CD4-positive, alpha-beta T cell treated with Interleukin-21 for 1 hour (primary cell): ENCODE measurements around the gene LECT2.

Source experiments
- DNase-seq: peaks from one replicate; pipeline ENCODE4 v3.0.0-alpha.2; 2020

The LECT2 gene

GRCh38 chr5:135977375-135977928, 22.7 kb upstream of the LECT2 start:
- DNase-seq, result peak; percentile 47

- DNase-seq, result no peak
Measured at GRCh38 chr5:135976216-135976615, 21.4 kb upstream of the LECT2 start.

GRCh38 chr5:135975122-135975521, 20.3 kb upstream of the LECT2 start:
- DNase-seq, result no peak

- DNase-seq, result no peak
Measured at GRCh38 chr5:135974021-135974600, 19.3 kb upstream of the LECT2 start.

- DNase-seq, result no peak
Measured at GRCh38 chr5:135973323-135974020, 18.7 kb upstream of the LECT2 start.

GRCh38 chr5:135971701-135972100, 16.9 kb upstream of the LECT2 start:
- DNase-seq, result no peak

GRCh38 chr5:135966790-135967189, 12.0 kb upstream of the LECT2 start:
- no peak for DNase-seq

GRCh38 chr5:135966165-135966564, 11.4 kb upstream of the LECT2 start:
- no peak for DNase-seq

- DNase-seq, result no peak
Measured at GRCh38 chr5:135965504-135965903, 10.7 kb upstream of the LECT2 start.

GRCh38 chr5:135964670-135965320, 10.0 kb upstream of the LECT2 start:
- DNase-seq, result no peak

- no peak for DNase-seq
Measured at GRCh38 chr5:135955525-135955924, 742 bp upstream of the LECT2 start.

- DNase-seq, result no peak
Measured at GRCh38 chr5:135953850-135954249, 933 bp downstream of the LECT2 start.

GRCh38 chr5:135952683-135953082, 2.1 kb downstream of the LECT2 start:
- DNase-seq, result no peak

GRCh38 chr5:135951807-135952206, 3.0 kb downstream of the LECT2 start:
- no peak for DNase-seq

GRCh38 chr5:135951257-135951656, 3.5 kb downstream of the LECT2 start:
- no peak for DNase-seq

- DNase-seq, result no peak
Measured at GRCh38 chr5:135950611-135951010, 4.2 kb downstream of the LECT2 start.

GRCh38 chr5:135944967-135945560, 9.7 kb downstream of the LECT2 start:
- DNase-seq, result peak; percentile 56

GRCh38 chr5:135944564-135944963, 10.2 kb downstream of the LECT2 start:
- DNase-seq, result no peak

GRCh38 chr5:135942202-135942771, 12.5 kb downstream of the LECT2 start:
- no peak for DNase-seq

GRCh38 chr5:135941711-135942110, 13.1 kb downstream of the LECT2 start:
- DNase-seq, result no peak

- no peak for DNase-seq
Measured at GRCh38 chr5:135937245-135937911, 17.4 kb downstream of the LECT2 start.

GRCh38 chr5:135934939-135935338, 19.8 kb downstream of the LECT2 start:
- DNase-seq, result no peak

GRCh38 chr5:135930949-135931295, 23.9 kb downstream of the LECT2 start:
- DNase-seq, result no peak
